Effector CD4-positive, alpha-beta T cell (primary cell): ENCODE results near the gene CDK1.
A peak's percentile ranks its signal among the peaks of the same experiment; 100 is the strongest.

Experiments used
- DNase-seq: peaks from one replicate; pipeline ENCODE4 v3.0.0-alpha.2; 2020
- total RNA-seq: gene quantifications from one replicate; lab custom pipeline; 2026; lab: John Stamatoyannopoulos, UW

The CDK1 gene
- total RNA-seq, result 2.3 reads per million, percentile 5 among the genes with 10 or more reads in this experiment

- DNase-seq, result peak; percentile 92
Observed at GRCh38 chr10:60778214-60778970, at the start of gene CDK1. Gene CDK1, plus strand, starts transcription at chr10:60778478. Its CDS starts 1,688 bp downstream, at chr10:60780166.

DNA sequence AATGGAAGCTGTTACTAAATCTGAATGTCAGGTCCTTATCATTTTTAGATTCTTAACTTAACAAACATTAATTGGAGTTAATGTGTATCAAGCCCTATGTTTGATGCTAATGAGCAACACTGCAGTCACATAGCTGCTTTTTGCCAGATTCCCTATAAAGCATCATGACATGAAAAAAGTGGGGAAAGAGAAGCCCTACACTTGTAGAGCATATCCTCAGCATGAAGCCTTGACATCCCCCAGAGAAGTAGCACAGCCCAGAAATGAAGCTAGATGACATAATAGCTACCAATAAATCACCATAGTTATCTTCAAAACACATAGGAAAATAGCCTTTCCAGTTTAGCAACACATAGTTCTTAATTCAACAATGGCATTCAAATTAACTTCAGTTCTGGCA, 49.2 kb upstream of the CDK1 start:
- no peak for DNase-seq

GRCh38 chr10:60731134-60731885, 47.0 kb upstream of the CDK1 start:
- no peak for DNase-seq

DNA sequence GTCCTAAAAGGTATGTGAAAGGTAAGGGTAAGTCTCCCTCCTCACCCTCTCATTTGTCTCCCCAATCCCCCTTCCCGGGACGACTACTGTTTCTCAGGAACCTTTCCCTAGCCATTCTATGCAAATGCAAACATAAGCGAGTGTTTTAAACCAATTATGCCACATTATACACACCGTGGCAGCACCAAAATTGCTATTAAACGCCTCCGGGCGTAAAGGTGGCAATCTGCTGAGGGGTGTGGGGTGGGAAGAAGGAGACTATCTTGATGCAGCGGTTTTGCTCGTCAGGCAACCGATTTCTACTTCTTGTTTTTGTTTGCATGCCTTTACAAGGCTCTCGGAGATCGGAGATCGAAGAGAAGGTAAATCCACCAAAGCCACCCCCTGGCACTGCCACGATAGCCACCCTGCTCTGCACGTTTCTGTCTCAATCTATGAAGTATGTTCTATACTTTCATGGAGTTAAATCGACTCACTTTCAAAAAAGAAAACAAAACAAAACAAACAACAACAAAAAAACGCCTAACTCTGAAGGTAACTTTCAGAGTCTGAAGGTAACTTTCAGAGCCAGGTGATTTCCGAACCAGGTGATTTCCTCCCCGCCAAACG, 46.0 kb upstream of the CDK1 start:
- DNase-seq, result peak; percentile 9

GRCh38 chr10:60732807-60733516, 45.3 kb upstream of the CDK1 start:
- DNase-seq, result peak; percentile 38

GRCh38 chr10:60733517-60733822, 44.8 kb upstream of the CDK1 start:
- DNase-seq, result no peak

- DNase-seq, result no peak
Observed at GRCh38 chr10:60733826-60734225, 44.5 kb upstream of the CDK1 start.

GRCh38 chr10:60734226-60734625, 44.1 kb upstream of the CDK1 start:
- no peak for DNase-seq

GRCh38 chr10:60735244-60735643, 43.0 kb upstream of the CDK1 start:
- no peak for DNase-seq

DNA sequence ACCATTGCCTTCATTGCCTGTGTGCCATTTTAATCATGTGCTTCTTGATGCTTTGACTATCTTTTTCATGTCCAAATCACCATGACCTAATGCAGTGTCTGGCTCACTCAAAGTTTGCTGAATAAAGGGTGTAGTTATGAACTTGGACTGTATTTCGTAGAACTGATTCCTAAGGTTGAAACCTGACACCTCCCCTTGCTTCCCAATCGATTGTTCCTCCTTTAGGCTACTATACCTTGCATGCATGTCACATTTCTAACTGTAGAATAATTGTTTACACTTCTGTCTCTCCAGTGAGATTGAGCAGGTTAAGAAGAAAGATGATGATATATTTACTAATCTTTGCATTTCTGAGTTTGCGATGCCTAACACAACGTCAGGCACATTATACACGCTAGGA, 41.0 kb upstream of the CDK1 start:
- no peak for DNase-seq

DNA sequence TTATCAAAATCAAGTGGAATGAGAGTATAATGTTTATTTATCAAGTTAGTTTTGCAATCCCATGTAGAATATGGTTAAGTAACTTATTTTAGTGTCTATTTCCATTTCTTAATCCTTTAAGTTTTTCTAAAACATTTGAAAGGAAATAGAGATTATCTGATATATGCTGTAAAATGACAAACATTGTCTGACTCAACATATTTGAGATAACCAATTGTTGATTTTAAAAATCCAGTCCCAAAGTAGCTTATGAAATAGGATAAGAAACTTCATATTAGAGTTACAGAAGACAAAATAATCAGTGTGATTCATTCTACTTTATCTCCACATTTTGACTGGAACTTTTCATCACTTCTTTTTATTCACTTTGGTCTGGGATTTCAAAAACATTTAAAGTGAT, 38.7 kb upstream of the CDK1 start:
- no peak for DNase-seq

- DNase-seq, result no peak
Observed at GRCh38 chr10:60742512-60742911, 35.8 kb upstream of the CDK1 start.

DNA sequence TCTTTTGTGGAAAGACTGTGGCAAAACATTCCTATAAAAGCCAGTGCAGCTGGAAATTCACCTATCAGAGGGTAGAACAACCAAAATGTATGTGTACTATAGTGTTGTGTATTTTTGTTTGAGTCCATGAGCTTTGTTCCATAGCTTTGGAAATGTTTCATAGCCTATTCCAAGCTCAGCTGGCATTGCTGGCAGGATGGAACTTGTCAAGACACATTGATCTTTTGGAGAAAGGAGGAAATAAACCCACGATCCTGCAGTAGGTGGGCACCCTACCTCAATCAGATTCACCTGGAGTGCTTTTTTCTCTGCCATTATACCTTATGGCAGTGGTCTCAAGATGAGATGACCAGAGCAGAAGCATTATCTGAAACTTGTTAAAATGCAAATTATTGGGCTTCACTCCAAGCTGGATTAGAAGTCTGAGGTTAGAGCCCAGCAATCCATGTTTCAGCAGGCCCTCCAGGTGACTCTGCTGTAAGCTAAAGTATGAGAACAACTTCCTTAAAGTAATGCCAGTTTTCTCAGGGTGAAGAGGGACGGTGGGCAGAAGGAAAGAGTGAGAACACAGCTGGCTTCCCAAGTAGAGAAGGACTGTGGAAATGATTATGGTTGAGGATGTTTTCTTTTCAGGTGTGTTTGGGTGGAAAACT, 30.3 kb upstream of the CDK1 start:
- DNase-seq, result no peak

DNA sequence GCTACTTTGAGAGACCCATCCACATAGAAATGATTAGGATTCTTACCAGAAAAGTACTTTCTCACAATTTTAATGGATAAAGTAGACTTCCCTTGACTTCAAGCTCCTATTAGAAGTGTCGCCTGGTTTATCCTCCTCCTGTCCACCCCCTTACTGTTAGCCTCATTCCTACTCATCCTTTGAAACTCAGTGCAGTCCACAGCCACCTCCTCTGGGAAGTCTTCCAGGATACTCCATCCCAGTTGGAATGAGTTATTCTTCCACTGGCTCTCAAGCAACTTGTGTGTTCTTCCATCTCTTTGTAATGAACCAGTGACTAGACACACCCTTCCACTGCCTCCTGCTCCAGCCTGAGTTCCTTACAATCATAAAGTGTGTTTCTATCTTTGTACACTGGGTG, 25.1 kb upstream of the CDK1 start:
- no peak for DNase-seq

DNA sequence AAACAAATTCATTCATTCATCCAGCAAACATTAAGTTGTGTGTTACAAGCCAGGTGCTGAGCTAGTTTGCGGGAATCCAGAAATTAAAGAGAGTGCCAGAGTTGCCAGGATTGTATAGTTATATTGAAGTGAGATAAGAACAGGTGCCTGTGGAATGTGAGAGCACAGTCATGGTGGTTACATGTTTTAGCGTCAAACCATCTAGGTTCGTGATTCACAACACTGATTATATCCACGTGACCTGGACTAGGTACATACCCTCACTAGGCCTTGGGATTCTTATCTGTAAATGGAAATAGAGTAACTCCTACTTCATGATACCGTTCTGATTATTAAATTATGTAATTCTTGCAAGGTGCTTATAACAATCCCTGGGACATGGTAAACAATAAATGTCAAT, 24.5 kb upstream of the CDK1 start:
- DNase-seq, result no peak

DNA sequence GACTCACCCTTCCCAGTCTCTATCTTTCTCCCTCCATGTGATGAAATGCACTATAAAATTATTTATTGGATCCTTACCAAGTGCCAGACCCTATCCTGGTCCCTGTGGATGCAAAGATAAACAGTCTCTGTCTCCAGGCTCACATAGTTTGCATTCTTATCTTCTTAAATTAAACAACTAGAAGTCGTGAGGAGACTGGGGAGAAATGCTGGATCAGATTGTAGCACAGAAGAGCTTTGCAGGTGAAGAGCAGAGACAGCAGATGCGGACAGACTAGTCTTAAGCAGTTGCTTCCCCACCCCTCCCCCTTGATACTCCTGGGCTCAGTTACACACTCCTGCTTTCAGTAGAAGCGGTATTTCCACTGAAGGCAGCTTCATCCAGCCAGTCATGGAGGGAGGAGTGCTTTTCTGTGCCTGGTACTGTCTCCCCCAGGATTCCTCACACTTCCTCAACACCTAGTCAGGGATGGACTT, 20.8 kb upstream of the CDK1 start:
- DNase-seq, result no peak

DNA sequence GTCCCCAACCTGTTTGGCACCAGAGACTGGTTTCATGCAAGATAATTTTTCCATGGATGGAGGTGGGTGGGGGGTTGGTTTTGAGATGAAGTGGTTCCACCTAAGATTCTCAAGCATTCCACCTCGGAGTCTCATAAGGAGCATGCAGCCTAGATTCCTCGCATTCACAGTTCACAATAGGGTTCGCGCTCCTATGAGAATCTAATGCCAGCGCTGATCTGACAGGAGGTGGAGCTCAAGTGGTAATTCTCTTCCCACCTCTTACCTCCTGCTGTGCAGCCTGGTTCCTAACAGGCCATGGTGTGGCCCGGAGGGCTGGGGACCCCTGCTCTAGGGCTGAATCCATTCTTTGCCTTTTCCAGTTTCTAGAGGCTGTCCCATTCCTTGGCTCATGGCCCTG, 19.1 kb upstream of the CDK1 start:
- no peak for DNase-seq

GRCh38 chr10:60760711-60761210, 17.5 kb upstream of the CDK1 start:
- DNase-seq, result no peak

- no peak for DNase-seq
Observed at GRCh38 chr10:60762554-60762953, 15.7 kb upstream of the CDK1 start.

- no peak for DNase-seq
Observed at GRCh38 chr10:60767424-60767823, 10.9 kb upstream of the CDK1 start.

DNA sequence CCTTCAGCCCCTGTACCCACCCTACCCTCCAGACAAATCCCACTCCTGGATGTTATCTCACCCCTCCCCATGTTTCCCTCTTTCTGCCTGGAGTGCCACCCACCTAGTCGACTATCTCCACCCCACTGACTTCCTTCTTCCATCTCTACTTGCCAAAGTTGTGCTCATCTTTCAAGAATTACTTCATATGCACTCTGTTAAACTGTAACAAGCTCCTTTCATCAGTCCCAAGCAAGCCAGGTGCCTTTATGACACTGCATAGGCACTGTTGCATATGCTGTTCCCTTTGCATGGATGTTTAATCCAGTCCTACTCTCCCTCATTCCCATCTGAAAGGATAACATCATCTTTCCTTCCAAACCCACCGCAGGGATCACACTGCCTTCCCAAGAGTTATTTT, 8.9 kb upstream of the CDK1 start:
- no peak for DNase-seq

DNA sequence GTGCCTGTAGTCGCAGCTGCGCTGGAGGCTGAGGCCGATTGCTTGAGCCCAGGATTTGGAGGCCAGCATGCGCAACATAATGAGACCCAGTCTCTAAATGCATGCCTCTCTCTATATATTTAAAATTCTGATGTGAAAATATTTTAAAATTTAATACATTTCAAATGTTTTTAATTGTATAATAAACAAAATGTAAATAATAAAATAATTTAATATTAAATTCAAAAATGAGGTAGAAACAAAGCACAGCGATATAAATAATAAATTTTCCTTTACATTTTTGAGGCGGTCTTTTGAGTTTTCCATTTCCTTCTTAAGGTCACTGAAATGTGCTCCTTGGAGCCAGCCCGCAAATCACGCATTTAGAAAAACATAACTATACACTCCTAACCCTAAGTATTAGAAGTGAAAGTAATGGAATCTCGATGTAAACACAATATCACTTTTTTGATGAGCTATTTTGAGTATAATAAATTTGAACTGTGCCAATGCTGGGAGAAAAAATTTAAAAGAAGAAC, 523 bp upstream of the CDK1 start:
- DNase-seq, result no peak
